ENCODE data around the gene HOXB1.
"Not testable (repeated sequence)": the region's sequence is repeated elsewhere in the genome, so short reads cannot be mapped to it uniquely, and the experiment has no call there.

Gene HOXB1

DNA sequence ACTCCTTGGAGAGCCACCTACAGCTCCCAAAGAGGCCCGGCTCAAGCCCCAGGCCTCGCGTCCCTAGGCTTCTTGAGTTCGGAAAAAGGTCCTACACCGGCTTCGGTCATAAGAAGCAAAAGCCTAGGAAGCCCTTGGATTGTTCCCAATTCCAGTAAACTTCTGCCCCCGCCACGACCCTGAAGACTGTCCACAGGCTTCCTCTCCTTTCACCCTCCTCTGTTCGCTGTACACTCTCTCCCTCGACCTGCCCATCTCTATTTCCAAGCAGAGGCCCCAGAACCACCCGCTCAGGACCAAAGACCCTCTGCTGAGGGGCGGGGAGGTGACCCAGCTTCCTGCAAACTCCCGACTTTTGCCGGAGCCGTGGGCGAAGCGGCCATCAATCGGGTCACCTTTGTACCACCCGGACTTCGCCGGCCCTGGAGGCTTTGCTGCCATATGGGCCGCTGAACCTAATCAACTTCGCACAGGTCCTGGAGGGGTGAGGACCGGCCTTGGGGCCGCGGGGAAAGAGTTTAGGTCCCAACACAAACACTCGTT is 11.4 kb upstream of the HOXB1 start:
- DNase-seq, result no peak

DNA sequence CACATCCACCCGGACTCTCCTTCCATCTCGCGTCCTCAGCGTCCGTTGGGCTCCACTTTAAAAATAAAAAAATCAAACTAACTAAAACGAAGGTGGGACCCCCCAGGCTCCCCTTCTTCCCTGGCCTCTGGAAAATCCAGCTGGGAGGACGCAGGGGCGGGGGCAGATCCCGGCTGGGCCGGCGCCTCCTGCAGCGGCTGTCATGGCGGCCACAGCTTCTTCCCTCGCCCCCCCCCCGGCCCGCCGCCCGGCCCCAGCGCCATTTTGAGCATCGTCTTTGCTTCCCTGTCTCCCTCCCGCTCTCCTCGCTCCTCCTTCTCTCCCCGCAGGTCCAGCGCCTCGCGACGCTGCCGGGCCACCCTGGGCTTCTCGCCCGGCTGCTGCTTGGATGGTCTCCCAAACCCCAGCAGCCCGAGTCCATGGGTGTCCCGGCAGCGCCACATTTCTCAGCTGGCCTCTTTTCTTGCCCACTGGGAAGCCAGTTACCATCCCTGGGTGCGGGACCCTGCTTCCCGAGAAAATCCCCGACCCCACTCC is 10.8 kb upstream of the HOXB1 start:
- peak; percentile 28 for DNase-seq

DNA sequence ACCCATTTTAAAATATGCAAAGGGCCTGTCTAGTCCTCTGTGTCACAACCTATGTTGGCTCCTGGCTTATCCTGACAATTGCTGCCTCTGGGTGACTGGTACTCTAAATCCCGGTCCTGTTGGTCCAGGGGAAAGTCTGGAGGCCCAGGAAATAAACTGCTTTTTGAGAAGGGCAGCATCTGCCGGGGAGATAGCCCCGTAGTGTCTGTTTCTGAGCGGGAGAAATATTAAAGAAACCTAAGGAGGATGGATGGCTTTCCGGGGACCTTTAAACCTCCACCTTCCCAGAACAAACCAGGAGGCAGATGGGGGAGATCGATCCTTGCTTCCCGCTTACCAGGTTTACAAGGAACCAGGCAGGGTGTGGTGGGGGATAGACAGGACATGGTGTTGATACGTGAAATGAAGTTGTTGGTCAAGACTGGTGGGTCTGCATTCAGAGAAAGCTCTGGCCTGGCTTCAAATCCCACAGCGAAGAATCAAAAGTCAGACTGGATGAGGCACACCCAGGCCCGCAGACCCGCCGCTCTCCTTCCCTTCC is 10.3 kb upstream of the HOXB1 start:
- no peak for DNase-seq

DNA sequence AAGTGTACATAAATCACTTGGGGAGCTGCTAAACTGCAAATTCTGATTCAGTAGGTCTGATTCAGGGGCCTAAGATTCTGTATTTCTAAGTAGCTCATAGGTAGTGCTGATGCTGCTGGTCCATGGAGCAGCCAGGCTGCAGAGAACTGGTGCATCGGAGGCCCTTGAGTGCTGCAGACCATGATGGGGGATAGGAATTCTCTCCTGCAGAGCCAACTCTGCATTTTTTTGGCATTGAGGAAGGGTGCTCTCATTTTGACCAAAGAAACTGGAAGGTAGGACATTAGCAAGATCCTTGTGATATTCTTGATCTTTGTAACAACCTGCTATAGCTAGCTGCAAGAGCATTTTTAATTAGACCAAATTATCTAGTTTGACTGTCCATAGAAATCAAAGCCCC is 9.4 kb upstream of the HOXB1 start:
- DNase-seq, result no peak

DNA sequence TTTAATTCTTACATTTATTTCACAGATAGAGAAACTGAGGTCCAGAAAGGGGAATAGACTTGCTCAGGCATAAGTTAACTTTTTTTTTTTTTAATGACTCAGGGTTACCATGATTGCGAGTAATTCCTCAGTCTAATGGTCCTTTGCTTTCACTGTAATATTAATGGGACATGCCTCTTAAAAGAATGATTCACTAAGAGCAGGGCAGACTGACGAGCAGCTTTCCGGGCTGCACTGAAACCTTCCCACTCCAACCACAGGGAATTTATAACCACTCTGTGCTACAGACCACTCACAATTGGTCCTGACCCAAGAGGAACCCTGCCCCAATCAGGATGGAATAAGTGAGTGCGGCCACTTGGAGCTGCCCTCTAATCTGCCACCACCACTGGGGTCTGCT is 8.4 kb upstream of the HOXB1 start:
- DNase-seq, result no peak

DNA sequence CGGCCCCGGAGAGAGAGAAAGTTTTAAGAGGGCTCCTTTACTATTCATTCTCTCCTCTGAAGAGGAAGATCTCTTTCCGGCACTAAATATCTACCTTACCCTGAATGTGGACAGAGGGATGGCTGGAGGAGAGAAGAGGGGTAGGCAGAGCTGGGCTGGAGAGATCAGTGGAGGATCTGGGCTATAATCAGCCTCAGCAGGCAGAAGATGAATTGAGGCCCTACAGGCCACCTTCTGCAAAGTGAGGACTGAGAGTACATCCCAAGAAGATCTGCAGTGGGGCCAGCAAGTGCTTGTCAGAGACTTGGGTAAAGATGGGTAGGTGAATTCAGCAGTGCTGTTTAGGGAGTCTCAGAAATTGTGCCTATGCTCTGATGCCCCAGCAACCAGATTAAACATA is 6.5 kb upstream of the HOXB1 start:
- DNase-seq, result no peak

DNA sequence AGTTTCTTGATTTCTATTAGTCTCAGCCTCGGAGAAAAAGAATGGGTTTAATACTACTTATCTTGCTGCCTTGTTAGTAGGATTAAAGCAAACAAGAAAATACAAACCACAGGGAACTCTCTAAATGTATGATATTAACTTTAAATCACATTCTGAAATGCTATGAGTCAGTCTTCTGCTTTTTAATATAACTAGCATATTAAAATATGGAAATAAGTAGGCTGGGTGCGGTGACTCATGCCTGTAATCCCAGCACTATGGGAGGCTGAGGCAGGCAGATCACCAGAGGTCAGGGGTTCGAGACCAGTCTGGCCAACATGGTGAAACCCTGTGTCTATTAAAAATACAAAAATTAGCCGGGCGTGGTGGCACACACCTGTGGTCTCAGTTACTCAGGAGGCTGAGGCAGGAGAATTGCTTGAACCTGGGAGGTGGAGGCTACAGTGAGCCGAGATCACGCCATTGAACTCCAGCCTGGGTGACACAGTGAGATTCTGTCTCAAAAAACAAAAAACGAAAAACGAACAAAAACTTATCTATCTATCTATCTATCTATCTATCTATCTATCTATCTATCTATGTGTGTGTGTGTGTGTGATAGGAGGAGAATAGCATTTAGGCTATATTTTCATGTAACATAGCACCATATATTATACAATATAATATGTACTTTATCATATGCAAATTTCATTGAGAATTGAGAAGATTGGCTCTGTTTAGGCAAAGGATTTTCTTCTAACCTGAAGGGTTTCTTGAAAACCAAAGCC is 5.2 kb upstream of the HOXB1 start:
- not testable (repeated sequence) for DNase-seq

DNA sequence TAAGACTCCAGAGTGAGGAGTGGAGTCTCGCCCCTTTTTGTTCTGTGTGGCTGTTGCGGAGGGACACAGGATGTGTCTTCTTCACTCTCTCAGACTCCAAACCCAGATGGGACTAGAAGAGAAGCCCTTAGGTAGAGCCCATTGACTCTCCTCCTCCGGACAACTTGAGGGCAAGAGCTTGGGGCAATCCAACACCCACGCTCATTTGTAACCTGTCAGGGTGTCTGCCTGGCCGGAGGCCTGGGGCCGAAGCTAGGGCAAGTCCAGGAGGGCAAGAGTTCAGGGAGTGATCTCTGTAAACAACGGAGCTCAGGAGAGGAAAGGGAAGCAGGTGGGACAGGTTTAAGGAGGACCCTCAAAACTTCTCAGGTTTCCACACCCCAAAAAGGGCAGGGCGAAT is 1.4 kb upstream of the HOXB1 start:
- DNase-seq, result no peak

DNA sequence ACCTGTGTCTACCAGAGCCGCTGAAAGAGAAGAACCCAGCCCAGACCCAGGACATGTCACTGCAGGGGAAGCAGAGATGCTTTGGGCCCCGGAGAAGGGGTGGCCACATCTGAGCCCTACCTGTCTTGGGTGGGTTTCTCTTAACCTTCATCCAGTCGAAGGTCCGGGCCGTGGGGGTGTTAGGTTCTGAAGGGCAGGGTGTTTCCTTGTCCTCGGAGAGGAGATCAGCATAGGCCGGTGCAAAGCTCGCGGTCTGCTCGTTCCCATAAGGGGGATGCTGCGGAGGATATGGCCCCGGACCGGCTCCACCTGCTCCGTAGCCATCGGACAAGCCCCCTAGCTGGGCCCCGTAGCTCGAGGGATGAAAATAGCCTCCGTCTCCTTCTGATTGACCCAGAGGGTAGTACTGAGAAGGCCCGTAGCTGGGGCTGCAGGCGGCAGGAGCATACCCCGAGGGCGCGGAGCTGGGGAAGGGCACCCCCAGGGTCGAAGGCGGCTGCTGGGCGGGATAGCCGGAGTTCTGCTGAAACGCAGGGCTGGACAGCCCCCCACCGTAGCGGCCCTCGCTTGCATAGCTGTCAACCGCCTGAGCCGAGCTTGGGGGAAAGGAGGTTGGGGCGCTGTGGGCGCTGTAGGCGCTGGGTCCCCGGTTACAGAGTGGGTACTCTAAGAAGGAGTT is 464 bp downstream of the HOXB1 start:
- DNase-seq, result no peak

DNA sequence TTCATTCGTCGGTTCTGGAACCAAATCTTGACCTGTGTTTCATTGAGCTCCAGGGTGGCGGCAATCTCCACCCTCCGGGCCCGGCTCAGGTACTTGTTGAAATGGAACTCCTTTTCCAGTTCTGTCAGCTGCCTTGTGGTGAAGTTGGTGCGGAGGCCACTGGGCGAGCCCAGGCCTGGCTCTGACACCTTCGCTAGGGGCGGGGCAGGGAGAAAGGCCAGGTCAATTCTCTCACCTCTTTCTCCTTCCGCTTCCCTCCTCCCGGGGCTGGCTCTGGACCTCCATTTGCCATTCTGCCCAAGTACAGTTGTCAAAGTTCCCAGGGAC is 1.2 kb downstream of the HOXB1 start:
- no peak for DNase-seq

DNA sequence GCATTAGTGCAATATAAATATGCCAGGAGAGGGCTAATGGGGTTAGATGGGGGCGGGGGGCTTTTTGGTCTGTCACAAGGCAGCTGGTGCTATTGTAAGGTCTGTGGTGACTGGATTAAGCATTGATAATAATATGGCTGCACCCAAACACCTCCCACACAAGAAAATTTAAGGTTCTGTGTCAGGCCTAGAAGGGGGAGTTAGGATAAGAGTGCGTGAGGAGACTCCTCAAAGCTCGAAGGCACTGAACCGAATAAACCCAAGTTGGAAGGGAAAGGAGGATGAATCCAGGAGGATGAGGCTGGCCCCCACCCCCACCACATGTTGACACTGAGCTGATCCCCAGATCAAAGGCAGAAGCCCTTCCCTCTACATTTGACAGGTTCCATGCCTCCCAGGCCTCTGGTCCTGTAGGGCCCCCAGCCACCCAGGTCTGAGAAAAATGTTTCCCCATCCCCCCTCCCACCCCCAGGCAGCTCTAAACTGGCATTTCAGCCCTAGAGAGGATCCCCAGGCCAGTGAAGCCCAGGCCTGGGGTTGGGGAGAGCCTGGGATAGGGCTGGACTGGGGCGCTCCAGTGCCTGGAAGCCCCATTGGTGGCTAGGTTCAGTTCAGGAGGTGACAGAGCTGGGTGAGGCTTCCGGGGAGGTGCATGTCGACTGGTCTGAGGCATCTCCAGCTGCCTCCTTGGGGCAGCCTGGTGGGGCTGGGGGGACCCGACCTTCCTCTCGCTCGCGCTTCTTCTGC is 1.7 kb downstream of the HOXB1 start:
- no peak for DNase-seq

DNA sequence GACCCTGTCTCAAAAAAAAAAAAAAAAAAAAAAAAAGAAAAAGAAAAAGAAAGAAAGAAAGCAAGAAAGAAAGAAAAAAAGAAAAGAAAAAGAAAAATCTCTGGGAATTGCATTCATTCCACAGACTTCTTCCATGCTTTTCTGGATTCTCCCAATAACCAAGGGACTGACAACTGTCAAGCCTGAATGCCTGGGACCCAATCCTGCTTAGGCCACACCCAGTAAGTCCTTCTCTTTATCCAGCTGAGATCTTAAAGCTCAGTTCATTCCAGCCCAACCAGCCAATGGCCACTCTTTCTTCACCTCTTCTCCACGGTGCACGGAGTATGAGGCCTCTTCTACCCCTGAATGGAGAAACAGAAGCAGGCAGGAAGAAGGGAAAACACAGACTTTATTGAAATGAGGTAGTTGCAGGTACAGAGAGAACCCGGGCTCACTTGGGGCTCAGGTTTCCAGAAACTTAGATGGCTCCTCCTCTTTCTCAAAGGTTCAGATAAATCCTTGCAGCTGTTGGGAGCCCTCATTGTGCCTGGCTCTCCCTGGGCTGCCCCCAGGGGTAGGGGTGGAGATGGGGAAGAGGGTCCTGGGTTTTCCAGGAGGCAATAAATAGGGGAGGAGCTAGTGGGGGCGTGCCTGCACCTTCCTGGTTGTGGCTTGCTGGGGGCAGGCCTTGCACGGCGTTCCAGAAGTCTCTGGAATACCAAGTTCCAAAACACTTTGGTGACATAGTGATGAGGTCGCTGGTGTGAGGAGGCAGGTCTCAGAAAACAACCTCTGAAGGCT is 2.5 kb downstream of the HOXB1 start:
- no peak for DNase-seq

DNA sequence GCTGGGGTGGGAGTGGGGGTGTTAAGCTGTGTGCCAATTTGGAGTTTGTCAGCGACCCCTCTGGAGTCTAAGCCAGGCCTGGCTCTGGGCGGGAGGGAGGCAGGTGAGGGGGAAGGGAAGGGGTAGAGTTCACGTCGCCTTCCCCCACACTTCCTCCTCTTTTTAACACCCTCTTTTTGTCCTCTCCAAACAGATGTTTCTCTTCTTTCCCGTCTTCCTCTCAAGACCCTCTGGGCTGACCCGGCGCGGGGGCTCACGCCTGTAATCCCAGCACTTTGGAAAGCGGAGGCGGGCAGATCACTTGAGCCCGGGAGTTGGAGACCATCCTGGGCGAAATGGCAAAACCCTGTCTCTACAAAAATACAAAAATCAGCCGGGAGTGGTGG is 3.3 kb downstream of the HOXB1 start:
- no peak for DNase-seq

DNA sequence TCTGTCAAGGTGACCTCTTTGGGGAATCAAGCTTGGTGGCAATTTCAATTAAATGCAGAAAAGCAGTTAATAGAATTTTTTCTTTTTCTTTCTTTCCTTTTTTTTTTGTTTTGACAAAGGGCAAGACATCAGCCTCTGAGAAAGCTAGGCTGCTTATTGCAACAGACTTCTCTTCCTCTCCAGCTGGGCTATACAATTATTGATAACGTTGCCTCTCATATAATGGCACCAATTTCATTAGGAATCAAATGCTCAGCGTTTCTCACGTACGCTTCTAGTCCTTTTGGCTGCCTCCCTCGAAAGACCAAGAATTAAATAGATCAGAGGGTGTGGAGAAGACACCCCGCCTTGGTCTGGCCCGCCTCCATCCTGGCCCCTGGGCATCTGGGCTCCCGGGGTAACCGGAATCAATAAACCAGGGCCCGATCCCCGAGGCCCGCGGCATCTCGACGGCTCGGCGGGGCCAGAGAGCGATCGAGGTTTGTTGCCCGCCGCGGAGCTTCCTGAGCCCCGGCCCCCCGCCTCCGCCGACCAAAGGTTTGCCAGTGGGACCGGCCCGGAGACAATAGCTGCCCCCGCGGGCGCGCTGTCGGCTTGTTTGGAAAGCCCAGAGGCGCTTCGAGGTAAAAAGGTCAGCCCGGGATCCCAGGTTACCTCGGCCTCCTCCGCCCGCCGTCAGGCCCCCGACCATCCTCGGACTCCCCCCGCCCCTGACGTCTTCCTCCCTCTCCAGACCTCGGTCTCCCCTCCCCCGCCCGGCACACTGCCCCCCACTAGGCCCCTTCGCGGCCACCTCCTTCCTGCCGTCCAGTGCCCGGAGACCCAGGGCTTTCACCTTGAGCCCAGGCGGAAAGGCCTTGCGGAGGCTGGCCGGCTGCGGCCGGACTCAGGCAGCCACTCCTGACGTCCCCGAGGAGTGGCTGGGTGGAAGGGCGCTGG is 3.9 kb downstream of the HOXB1 start:
- no peak for DNase-seq

DNA sequence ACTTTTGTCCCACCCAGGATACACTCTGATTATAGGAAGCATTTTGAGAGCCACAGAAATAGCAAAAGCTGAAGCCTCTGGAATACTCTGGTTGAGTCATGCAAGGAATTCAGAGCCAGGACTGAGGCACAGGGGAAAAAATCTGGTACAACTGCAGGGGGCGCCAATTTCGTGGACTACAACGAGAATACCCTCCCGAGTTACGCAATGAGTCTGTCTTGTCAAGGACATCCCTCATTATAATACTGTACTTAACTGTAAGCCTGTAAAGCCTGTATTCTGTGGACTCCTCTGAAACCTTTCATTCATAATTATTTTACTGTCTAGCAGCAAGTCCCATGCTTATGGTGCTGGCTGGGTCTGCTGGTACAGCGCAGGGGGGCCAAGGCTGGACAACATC is 7.8 kb downstream of the HOXB1 start:
- no peak for DNase-seq

DNA sequence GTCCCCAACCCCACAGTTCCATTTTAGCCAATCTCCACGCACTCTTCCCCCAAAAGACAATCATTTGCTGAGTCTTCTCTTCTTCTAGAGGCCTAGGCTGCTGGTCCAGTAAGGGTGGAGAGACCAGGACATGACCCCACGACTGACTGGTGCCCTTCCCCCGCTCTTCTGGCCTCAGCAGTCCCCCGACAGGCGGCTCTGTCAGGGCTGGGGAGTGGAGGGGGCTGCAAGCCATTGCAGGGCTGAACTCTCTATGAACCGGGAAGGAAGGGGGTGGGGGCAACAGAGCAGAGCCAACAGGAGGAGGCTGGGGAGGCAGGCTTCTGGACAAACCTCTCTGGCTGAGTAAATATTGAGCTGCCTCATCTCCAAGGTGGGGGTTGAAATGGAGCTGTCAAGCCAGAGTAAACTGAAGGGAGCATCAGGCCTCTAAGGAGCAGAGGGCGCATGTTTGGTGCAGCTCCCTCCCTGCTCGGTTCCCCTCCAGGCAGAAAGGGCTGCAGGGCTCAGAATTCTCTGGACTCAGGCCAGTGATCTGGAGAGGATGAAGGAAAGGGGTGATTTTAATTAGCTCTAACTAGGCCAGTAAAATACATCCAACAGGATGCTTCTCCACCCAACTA is 8.7 kb downstream of the HOXB1 start:
- DNase-seq, result no peak

DNA sequence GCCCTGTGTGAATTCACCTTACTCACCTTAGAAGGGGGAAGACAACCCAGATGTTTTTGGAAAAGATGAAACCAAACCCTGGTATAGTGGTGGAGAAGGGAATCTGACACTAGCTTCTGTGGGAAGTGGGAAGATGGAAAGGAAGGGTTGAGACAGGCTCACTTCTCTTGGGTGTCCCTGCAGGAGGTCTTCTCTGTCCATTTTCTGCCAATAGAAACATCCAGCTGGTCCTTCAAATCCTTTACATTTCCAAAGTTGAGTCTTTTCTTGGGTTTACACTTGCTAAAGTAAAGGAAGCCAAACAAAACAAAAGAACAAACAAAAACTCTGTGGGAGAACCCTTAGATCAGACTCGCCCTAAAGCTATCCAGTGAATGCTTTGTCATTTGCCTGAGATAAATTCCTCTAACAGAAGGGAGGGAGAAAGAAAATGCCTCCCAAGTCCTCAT is 10.2 kb downstream of the HOXB1 start:
- DNase-seq, result no peak

DNA sequence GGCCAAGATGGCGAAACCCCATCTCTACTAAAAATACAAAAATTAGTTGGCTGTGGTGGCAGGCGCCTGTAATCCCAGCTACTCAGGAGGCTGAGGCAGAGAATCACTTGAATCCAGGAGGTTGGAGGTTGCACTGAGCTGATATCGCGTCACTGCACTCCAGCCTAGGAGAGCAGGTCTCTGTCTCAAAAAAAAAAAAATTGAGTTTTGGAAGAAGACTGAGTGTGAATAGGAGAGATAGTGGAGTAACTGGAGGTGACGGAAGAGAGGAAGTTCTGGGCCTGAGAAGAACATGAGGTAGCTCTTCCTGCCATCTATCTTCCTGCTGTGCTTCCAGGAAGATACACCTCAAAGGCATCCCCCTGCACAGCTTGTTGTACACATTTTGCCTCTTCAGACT is 11.4 kb downstream of the HOXB1 start:
- DNase-seq, result no peak

DNA sequence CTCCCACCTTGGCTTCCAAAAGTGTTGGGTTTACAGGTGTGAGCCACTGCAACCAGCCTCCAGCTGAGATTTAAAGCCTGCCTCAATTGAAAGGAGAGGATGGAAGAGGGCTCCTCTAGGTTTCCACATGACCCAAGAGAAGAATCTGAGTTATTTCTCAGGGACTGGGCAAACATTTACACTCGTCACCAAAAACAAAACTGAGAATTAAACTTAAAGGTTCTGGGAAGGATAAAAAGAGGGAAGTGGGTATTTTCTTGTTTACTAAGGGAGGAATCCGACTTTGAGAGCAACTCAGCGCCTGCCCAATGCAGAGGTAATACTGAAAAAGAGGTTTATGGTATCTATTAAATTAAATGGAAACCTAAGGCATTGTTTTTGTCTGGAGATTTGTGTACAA is 13.3 kb downstream of the HOXB1 start:
- no peak for DNase-seq
